ENCODE data around the gene EIF2S2. TPM values are rescaled to one million over a fixed set of nuclear protein-coding genes. Genes with fewer than 3 reads are reported as not detected.

The EIF2S2 gene
- total RNA-seq, 1 donor from 2014 or later: 114 TPM

DNA sequence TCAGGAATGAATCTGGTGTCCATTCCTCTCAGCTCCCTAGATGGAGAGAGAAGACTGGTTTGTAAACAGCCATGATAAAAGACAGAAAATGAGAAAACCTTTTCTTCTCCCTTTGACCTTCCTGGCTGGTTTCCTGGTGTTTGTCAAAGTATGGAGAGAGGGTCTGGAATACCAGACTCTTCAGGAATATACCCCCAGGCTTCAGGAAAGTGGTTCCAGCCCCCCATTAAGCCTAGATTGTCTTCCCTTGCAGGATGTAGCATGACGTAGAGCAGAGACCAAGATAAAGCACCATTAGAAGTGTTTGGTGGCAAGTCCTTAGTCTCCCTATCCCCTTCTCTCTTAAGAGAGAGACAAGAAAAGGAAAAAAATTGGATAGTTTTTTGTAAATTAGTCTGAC lies 51.1 kb downstream of the EIF2S2 start:
- H3K36me3 ChIP-seq: no peaks in the 10 kb centered on the region
- H3K27ac Mint-ChIP-seq: no peak overlapping the region
- H3K79me2 ChIP-seq (ENCODE audit: low read depth): peaks cover 92% of the 10 kb centered on the region
- peaks cover 2% of the 10 kb centered on the region for H3K27me3 Mint-ChIP-seq (ENCODE audit: insufficient read depth, low read depth)
- peaks cover 9% of the 10 kb centered on the region for H3K36me3 Mint-ChIP-seq
- no peak overlapping the region for H3K4me3 Mint-ChIP-seq
- H4K20me1 ChIP-seq (ENCODE audit: low read depth): peaks cover 86% of the 10 kb centered on the region
- peaks cover 5% of the 10 kb centered on the region for H3K4me1 ChIP-seq
- no peak overlapping the region for H3K27ac ChIP-seq
- no peaks in the 10 kb centered on the region for H3F3A ChIP-seq (ENCODE audit: low read depth)
- DNase-seq (ENCODE audit: low spot score): no peak
- H3K9me3 ChIP-seq (ENCODE audit: low read depth): no peaks in the 10 kb centered on the region
- no peak overlapping the region for H3K4me2 ChIP-seq
- no peak overlapping the region for H3K9ac ChIP-seq
- H3K9me3 Mint-ChIP-seq: no peaks in the 10 kb centered on the region
- H3K4me1 Mint-ChIP-seq: peaks cover 20% of the 10 kb centered on the region
- no peak overlapping the region for H3K4me3 ChIP-seq
- TF ChIP-seq, protein P1, sequence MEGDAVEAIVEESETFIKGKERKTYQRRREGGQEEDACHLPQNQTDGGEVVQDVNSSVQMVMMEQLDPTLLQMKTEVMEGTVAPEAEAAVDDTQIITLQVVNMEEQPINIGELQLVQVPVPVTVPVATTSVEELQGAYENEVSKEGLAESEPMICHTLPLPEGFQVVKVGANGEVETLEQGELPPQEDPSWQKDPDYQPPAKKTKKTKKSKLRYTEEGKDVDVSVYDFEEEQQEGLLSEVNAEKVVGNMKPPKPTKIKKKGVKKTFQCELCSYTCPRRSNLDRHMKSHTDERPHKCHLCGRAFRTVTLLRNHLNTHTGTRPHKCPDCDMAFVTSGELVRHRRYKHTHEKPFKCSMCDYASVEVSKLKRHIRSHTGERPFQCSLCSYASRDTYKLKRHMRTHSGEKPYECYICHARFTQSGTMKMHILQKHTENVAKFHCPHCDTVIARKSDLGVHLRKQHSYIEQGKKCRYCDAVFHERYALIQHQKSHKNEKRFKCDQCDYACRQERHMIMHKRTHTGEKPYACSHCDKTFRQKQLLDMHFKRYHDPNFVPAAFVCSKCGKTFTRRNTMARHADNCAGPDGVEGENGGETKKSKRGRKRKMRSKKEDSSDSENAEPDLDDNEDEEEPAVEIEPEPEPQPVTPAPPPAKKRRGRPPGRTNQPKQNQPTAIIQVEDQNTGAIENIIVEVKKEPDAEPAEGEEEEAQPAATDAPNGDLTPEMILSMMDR (IDR thresholded peaks at IDR 0.05): no peak
- TF ChIP-seq EZH2phosphoT487 (IDR thresholded peaks at IDR 0.05) (no peak), EZH2 (IDR thresholded peaks at IDR 0.05) (no peak)
- H3K27me3 ChIP-seq: no peaks in the 10 kb centered on the region
- no peak overlapping the region for H2AFZ ChIP-seq (replicated peaks)

DNA sequence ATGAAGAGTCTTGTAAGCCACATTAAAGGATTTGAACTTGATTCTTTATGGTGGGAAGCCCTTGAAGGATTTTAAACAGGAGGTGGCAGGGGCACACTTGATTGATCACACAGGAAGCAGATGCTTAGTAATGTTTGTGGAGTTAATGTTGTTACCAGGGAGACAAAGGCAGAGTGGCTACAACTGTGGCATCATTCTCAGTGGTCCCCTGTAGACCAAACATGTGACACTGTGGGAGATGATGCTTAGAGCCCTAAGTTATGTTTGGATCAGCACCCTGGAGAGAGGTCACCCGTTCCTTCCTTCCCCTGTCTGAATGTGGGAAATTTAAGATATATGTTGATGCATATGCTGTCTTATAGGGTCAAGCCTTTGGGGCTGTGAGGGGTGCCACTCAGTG lies 53.2 kb downstream of the EIF2S2 start:
- no peaks in the 10 kb centered on the region for H3K36me3 ChIP-seq
- Mint-ChIP-seq H3K4me3 (no peak overlapping the region), H3K27me3 (ENCODE audit: insufficient read depth, low read depth) (peaks cover 2% of the 10 kb centered on the region), H3K36me3 (peaks cover 2% of the 10 kb centered on the region), H3K4me1 (peaks cover 18% of the 10 kb centered on the region), H3K27ac (no peak overlapping the region), H3K9me3 (no peaks in the 10 kb centered on the region)
- no peaks in the 10 kb centered on the region for H3K9me3 ChIP-seq (ENCODE audit: low read depth)
- no peak overlapping the region for H3K4me2 ChIP-seq
- no peaks in the 10 kb centered on the region for H3K27me3 ChIP-seq
- H4K20me1 ChIP-seq (ENCODE audit: low read depth): peaks cover 86% of the 10 kb centered on the region
- H3F3A ChIP-seq (ENCODE audit: low read depth): no peaks in the 10 kb centered on the region
- peaks cover 95% of the 10 kb centered on the region for H3K79me2 ChIP-seq (ENCODE audit: low read depth)
- no peak overlapping the region for H3K9ac ChIP-seq
- H3K4me3 ChIP-seq: no peak overlapping the region
- H3K4me1 ChIP-seq: peaks cover 4% of the 10 kb centered on the region
- no peak overlapping the region for H3K27ac ChIP-seq
- TF ChIP-seq EZH2 (IDR thresholded peaks at IDR 0.05) (no peak), EZH2phosphoT487 (IDR thresholded peaks at IDR 0.05) (no peak)
- TF ChIP-seq, protein P1 (IDR thresholded peaks at IDR 0.05): no peak
- no peak overlapping the region for H2AFZ ChIP-seq (replicated peaks)
- no peak for DNase-seq (ENCODE audit: low spot score)

DNA sequence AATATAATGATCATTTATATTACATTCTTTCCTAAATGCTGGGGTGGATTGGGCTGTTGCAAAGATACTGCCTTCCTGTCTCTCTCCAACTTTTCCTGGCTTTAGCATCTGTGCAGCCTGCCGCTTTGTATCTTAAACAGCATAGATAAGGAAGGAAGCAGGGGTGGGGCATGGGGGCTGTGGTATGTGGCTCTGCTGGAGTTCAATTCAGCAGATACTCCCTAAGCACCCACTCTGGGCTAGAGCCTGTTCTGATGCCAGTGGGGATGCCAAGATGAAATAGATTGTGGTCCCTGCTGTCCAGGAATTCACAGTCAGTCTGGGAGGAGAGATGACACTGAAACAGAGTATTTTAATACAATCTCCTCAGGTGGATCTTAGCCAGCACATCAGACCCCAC lies 56.8 kb downstream of the EIF2S2 start:
- Histone ChIP-seq H3K9ac (no peak overlapping the region), H3K27ac (no peak overlapping the region), H4K20me1 (ENCODE audit: low read depth) (peaks cover 84% of the 10 kb centered on the region), H3K4me1 (peaks cover 9% of the 10 kb centered on the region), H3K4me2 (no peak overlapping the region), H3K36me3 (no peaks in the 10 kb centered on the region), H3K79me2 (ENCODE audit: low read depth) (peaks cover 97% of the 10 kb centered on the region), H3K4me3 (no peak overlapping the region), H3K9me3 (ENCODE audit: low read depth) (no peaks in the 10 kb centered on the region), H2AFZ (replicated peaks) (no peak overlapping the region), H3K27me3 (no peaks in the 10 kb centered on the region), H3F3A (ENCODE audit: low read depth) (no peaks in the 10 kb centered on the region)
- H3K4me3 Mint-ChIP-seq: no peak overlapping the region
- no peak for DNase-seq (ENCODE audit: low spot score)
- peaks cover 23% of the 10 kb centered on the region for H3K4me1 Mint-ChIP-seq
- H3K27ac Mint-ChIP-seq: no peak overlapping the region
- TF ChIP-seq, protein P1 (IDR thresholded peaks at IDR 0.05): no peak
- TF ChIP-seq EZH2phosphoT487 (IDR thresholded peaks at IDR 0.05): no peak
- TF ChIP-seq EZH2 (IDR thresholded peaks at IDR 0.05): no peak
- H3K36me3 Mint-ChIP-seq: peaks cover 5% of the 10 kb centered on the region
- peaks cover 3% of the 10 kb centered on the region for H3K9me3 Mint-ChIP-seq
- H3K27me3 Mint-ChIP-seq (ENCODE audit: insufficient read depth, low read depth): no peaks in the 10 kb centered on the region
